ENCODE data around the gene DGCR8. TPM values are rescaled to one million over a fixed set of nuclear protein-coding genes. Genes with fewer than 3 reads are reported as not detected.

The DGCR8 gene
- total RNA-seq, 2 experiments from 2014 or later = 54.3 to 54.5 TPM

- no peaks in the 10 kb centered on the region for H3K27me3 Mint-ChIP-seq
- no peak overlapping the region for H3K4me3 Mint-ChIP-seq
- DNase-seq (no peak), ATAC-seq (ENCODE audit: low read depth) (no peak)
- peaks cover 9% of the 10 kb centered on the region for H3K4me1 Mint-ChIP-seq
- POLR2A ChIA-PET = interaction anchor here (0.6 to 1.4 kb wide), 3 partner anchors 10 to 157 kb away, joined by 3 to 6 read pairs (median 4); partner anchors contain the start of gene TRMT2A
- H3K9me3 Mint-ChIP-seq = no peaks in the 10 kb centered on the region
- peaks cover 5% of the 10 kb centered on the region for H3K36me3 Mint-ChIP-seq
- no peak overlapping the region for H3K27ac Mint-ChIP-seq
Measured at GRCh38 chr22:20127318-20127868, 47.4 kb downstream of the DGCR8 start.

- no peaks in the 10 kb centered on the region for H3K9me3 Mint-ChIP-seq
- DNase-seq (no peak), ATAC-seq (ENCODE audit: low read depth) (no peak)
- no peak overlapping the region for H3K27ac Mint-ChIP-seq
- POLR2A ChIA-PET = interaction anchor here (0.6 to 1.4 kb wide), 4 partner anchors 11 to 157 kb away, joined by 3 to 6 read pairs (median 4); partner anchors contain the start of gene TRMT2A
- no peaks in the 10 kb centered on the region for H3K27me3 Mint-ChIP-seq
- peaks cover 9% of the 10 kb centered on the region for H3K4me1 Mint-ChIP-seq
- H3K4me3 Mint-ChIP-seq = no peak overlapping the region
- H3K36me3 Mint-ChIP-seq = peaks cover 5% of the 10 kb centered on the region
Measured at GRCh38 chr22:20127869-20128618, 48.0 kb downstream of the DGCR8 start.

GRCh38 chr22:20128619-20128901 lies 48.5 kb downstream of the DGCR8 start:
- POLR2A ChIA-PET = interaction anchor here (1.1 to 1.4 kb wide), 2 partner anchors 11 to 19 kb away, joined by 3 to 6 read pairs; partner anchors contain the start of gene TRMT2A
- Mint-ChIP-seq H3K27ac (peak overlapping the region; percentile 54), H3K4me1 (peaks cover 9% of the 10 kb centered on the region), H3K4me3 (no peak overlapping the region), H3K9me3 (no peaks in the 10 kb centered on the region), H3K36me3 (peaks cover 5% of the 10 kb centered on the region), H3K27me3 (no peaks in the 10 kb centered on the region)
- no peak for ATAC-seq (ENCODE audit: low read depth)
- DNase-seq = no peak

GRCh38 chr22:20128902-20129746 lies 49.1 kb downstream of the DGCR8 start:
- H3K4me1 Mint-ChIP-seq = peaks cover 9% of the 10 kb centered on the region
- H3K27me3 Mint-ChIP-seq = no peaks in the 10 kb centered on the region
- no peak overlapping the region for H3K4me3 Mint-ChIP-seq
- POLR2A ChIA-PET = interaction anchor here (0.7 to 1.7 kb wide), 5 partner anchors 11 to 159 kb away, joined by 3 to 9 read pairs (median 4); partner anchors contain the start of genes TANGO2 and TRMT2A
- peak overlapping the region; percentile 54 for H3K27ac Mint-ChIP-seq
- DNase-seq (peak; percentile 69), ATAC-seq (ENCODE audit: low read depth) (peak; percentile 38)
- H3K9me3 Mint-ChIP-seq = no peaks in the 10 kb centered on the region
- peaks cover 3% of the 10 kb centered on the region for H3K36me3 Mint-ChIP-seq

GRCh38 chr22:20129747-20130014 lies 49.6 kb downstream of the DGCR8 start:
- POLR2A ChIA-PET = interaction anchor here (0.7 to 1.7 kb wide), 4 partner anchors 12 to 159 kb away, joined by 3 to 9 read pairs (median 4); partner anchors contain the start of genes TANGO2 and TRMT2A
- ATAC-seq (ENCODE audit: low read depth) (no peak), DNase-seq (no peak)
- no peak overlapping the region for H3K27ac Mint-ChIP-seq
- H3K27me3 Mint-ChIP-seq = no peaks in the 10 kb centered on the region
- H3K4me1 Mint-ChIP-seq = peaks cover 9% of the 10 kb centered on the region
- H3K36me3 Mint-ChIP-seq = peaks cover 3% of the 10 kb centered on the region
- H3K4me3 Mint-ChIP-seq = no peak overlapping the region
- no peaks in the 10 kb centered on the region for H3K9me3 Mint-ChIP-seq

- Mint-ChIP-seq H3K36me3 (peaks cover 3% of the 10 kb centered on the region), H3K4me1 (peaks cover 9% of the 10 kb centered on the region), H3K9me3 (no peaks in the 10 kb centered on the region), H3K27me3 (no peaks in the 10 kb centered on the region), H3K4me3 (no peak overlapping the region), H3K27ac (no peak overlapping the region)
- DNase-seq (no peak), ATAC-seq (ENCODE audit: low read depth) (no peak)
- POLR2A ChIA-PET = interaction anchor here (0.7 to 1.7 kb wide), 4 partner anchors 13 to 248 kb away, joined by 3 to 9 read pairs (median 4); partner anchors contain the start of genes TANGO2 and TRMT2A
Measured at GRCh38 chr22:20130319-20130718, 50.3 kb downstream of the DGCR8 start.

- no peak overlapping the region for H3K27ac Mint-ChIP-seq
- POLR2A ChIA-PET = interaction anchor here (0.7 to 1.7 kb wide), 5 partner anchors 13 to 247 kb away, joined by 3 to 9 read pairs (median 3); partner anchors contain the start of genes TANGO2 and TRMT2A
Measured at GRCh38 chr22:20130731-20131596, 50.9 kb downstream of the DGCR8 start.

GRCh38 chr22:20131597-20131858 lies 51.5 kb downstream of the DGCR8 start, which contains the start of gene ZDHHC8:
ZDHHC8 (plus strand) TSS chr22:20131804; CDS start chr22:20131948, 144 bp downstream.
- ATAC-seq (ENCODE audit: low read depth) = peak; percentile 48
- Mint-ChIP-seq H3K4me3 (peak within 1 kb of the TSS; percentile 68), H3K27ac (peak within 1 kb of the TSS; percentile 12), H3K36me3 (no peaks in the 10 kb centered on the region), H3K9me3 (no peaks in the 10 kb centered on the region), H3K4me1 (peaks cover 11% of the 10 kb centered on the region), H3K27me3 (no peaks in the 10 kb centered on the region)
- POLR2A ChIA-PET = interaction anchor here (0.9 kb wide), 1 partner anchor 15 kb away, joined by 3 read pairs; the partner anchor contains the start of gene TRMT2A
- DNase-seq = no peak

More at GRCh38 chr22:20130731-20131596, 50.9 kb downstream of the DGCR8 start:
- no peaks in the 10 kb centered on the region for H3K27me3 Mint-ChIP-seq
- DNase-seq (peak; percentile 81), ATAC-seq (ENCODE audit: low read depth) (peak; percentile 54)
- H3K4me3 Mint-ChIP-seq = peak overlapping the region; percentile 60
- H3K9me3 Mint-ChIP-seq = no peaks in the 10 kb centered on the region
- peaks cover 2% of the 10 kb centered on the region for H3K36me3 Mint-ChIP-seq
- peaks cover 9% of the 10 kb centered on the region for H3K4me1 Mint-ChIP-seq

GRCh38 chr22:20131859-20132685 lies 52.0 kb downstream of the DGCR8 start:
- Mint-ChIP-seq H3K36me3 (no peaks in the 10 kb centered on the region), H3K4me3 (peak overlapping the region; percentile 68), H3K27ac (peak overlapping the region; percentile 12), H3K4me1 (peaks cover 11% of the 10 kb centered on the region), H3K9me3 (no peaks in the 10 kb centered on the region), H3K27me3 (no peaks in the 10 kb centered on the region)
- POLR2A ChIA-PET = no interaction called here
- ATAC-seq (ENCODE audit: low read depth) = peak; percentile 5
- peak; percentile 59 for DNase-seq

- H3K27ac Mint-ChIP-seq = peak overlapping the region; percentile 12
- H3K4me1 Mint-ChIP-seq = peaks cover 12% of the 10 kb centered on the region
- ATAC-seq (ENCODE audit: low read depth) = no peak
- DNase-seq = no peak
- peak overlapping the region; percentile 68 for H3K4me3 Mint-ChIP-seq
- no peaks in the 10 kb centered on the region for H3K27me3 Mint-ChIP-seq
- H3K36me3 Mint-ChIP-seq = no peaks in the 10 kb centered on the region
- POLR2A ChIA-PET = no interaction called here
- no peaks in the 10 kb centered on the region for H3K9me3 Mint-ChIP-seq
Measured at GRCh38 chr22:20132686-20133246, 52.7 kb downstream of the DGCR8 start.

- H3K4me1 Mint-ChIP-seq = peaks cover 12% of the 10 kb centered on the region
Measured at GRCh38 chr22:20133930-20134549, 54.0 kb downstream of the DGCR8 start.

More at GRCh38 chr22:20133930-20134549, 54.0 kb downstream of the DGCR8 start:
- no peaks in the 10 kb centered on the region for H3K9me3 Mint-ChIP-seq
- ATAC-seq (ENCODE audit: low read depth) (no peak), DNase-seq (no peak)
- POLR2A ChIA-PET = no interaction called here
- no peaks in the 10 kb centered on the region for H3K36me3 Mint-ChIP-seq
- H3K27ac Mint-ChIP-seq = no peak overlapping the region
- H3K4me3 Mint-ChIP-seq = peak overlapping the region; percentile 49
- no peaks in the 10 kb centered on the region for H3K27me3 Mint-ChIP-seq
